ENCODE data around the gene POU6F1. TPM values are rescaled to one million over a fixed set of nuclear protein-coding genes. Genes with fewer than 3 reads are reported as not detected.

The POU6F1 gene
- total and polyA plus RNA-seq, 9 of the 15 experiments (the other 6 are each of a cell fraction or from before 2014, with no cell fraction given) = 0.14 to 3.3 (median 1.1) TPM

- TF ChIP-seq TRIM28 (IDR thresholded peaks at IDR 0.05) (no peak), SRF (CRISPR knock-in tag; IDR thresholded peaks at IDR 0.05) (peak in 1 of 2 experiments; percentile 67; a peak in 1 of 4 replicates), GMEB1 (CRISPR knock-in tag; IDR thresholded peaks at IDR 0.05) (peak; percentile 55; the same call in 1 of the 2 replicates), ZNF121 (CRISPR knock-in tag; conservative IDR thresholded peaks at IDR 0.05) (no peak), BRF2 (IDR thresholded peaks at IDR 0.05; ENCODE audit: borderline replicate concordance, insufficient read depth, insufficient read length) (no peak), ZFPM2 (CRISPR knock-in tag; IDR thresholded peaks at IDR 0.05) (no peak), EZH2 (IDR thresholded peaks at IDR 0.05; ENCODE audit: borderline replicate concordance, low read depth, low read length) (no peak), ZNF561 (CRISPR knock-in tag; conservative IDR thresholded peaks at IDR 0.05) (peak; percentile 45; the same call in 1 of the 2 replicates), NR2C2 (CRISPR knock-in tag; IDR thresholded peaks at IDR 0.05) (no peak), NR2C2 (tag; IDR thresholded peaks at IDR 0.05) (peak; percentile 63; the same call in 1 of the 2 replicates), KLF13 (tag; IDR thresholded peaks at IDR 0.05; ENCODE audit: borderline replicate concordance, low read depth) (no peak), ATF4 (CRISPR knock-in tag; IDR thresholded peaks at IDR 0.05) (peak; percentile 51; the same call in 1 of the 2 replicates), ZNF695 (CRISPR knock-in tag; IDR thresholded peaks at IDR 0.05) (peak; percentile 67; the same call in 1 of the 2 replicates), RBM39 (optimal IDR thresholded peaks at IDR 0.05; ENCODE audit: low read depth, low read length) (no peak), ZNF41 (CRISPR knock-in tag; conservative IDR thresholded peaks at IDR 0.05) (0 out of 2 replicates have a peak, but pooled peaks have one; percentile 52)
- TF ChIP-seq, protein P1, sequence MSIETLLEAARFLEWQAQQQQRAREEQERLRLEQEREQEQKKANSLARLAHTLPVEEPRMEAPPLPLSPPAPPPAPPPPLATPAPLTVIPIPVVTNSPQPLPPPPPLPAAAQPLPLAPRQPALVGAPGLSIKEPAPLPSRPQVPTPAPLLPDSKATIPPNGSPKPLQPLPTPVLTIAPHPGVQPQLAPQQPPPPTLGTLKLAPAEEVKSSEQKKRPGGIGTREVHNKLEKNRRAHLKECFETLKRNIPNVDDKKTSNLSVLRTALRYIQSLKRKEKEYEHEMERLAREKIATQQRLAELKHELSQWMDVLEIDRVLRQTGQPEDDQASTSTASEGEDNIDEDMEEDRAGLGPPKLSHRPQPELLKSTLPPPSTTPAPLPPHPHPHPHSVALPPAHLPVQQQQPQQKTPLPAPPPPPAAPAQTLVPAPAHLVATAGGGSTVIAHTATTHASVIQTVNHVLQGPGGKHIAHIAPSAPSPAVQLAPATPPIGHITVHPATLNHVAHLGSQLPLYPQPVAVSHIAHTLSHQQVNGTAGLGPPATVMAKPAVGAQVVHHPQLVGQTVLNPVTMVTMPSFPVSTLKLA (conservative IDR thresholded peaks at IDR 0.05) = peak in 1 of 2 experiments; percentile 73; a peak in 1 of 4 replicates
- TF ChIP-seq, protein P2, sequence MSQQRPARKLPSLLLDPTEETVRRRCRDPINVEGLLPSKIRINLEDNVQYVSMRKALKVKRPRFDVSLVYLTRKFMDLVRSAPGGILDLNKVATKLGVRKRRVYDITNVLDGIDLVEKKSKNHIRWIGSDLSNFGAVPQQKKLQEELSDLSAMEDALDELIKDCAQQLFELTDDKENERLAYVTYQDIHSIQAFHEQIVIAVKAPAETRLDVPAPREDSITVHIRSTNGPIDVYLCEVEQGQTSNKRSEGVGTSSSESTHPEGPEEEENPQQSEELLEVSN (IDR thresholded peaks at IDR 0.05; ENCODE audit: borderline replicate concordance in 1 of 2, extremely low read depth in 1 of 2, insufficient read depth in 1 of 2, insufficient read length in 1 of 2, low read depth in 1 of 2, low read length in 1 of 2, poor library complexity in 1 of 2, severe bottlenecking in 1 of 2) = no peak
- TF ChIP-seq, protein P3, sequence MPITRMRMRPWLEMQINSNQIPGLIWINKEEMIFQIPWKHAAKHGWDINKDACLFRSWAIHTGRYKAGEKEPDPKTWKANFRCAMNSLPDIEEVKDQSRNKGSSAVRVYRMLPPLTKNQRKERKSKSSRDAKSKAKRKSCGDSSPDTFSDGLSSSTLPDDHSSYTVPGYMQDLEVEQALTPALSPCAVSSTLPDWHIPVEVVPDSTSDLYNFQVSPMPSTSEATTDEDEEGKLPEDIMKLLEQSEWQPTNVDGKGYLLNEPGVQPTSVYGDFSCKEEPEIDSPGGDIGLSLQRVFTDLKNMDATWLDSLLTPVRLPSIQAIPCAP (CRISPR knock-in tag; IDR thresholded peaks at IDR 0.05; ENCODE audit: borderline replicate concordance) = no peak
Observed at GRCh38 chr12:51246254-51246853, 28.5 kb upstream of the POU6F1 start (continued).

Data from K562 (cell line).